Esophagus muscularis mucosa (tissue), 4 donors: ENCODE results near the gene HOXD8.

Source experiments
- CTCF ChIP-seq, 3 experiments: fragments of 200-600 bp in 2 of 3; fragments of 450-650 bp in 1 of 3; sonication (generic) in 2 of 3; IDR thresholded peaks; one replicate each; pipeline ENCODE4 v1.5.1; 2017 to 2019; ENCODE audit warnings: antibody characterized with exemption in 3 of 3, mild to moderate bottlenecking in 2 of 3, moderate library complexity in 1 of 3
- EP300 ChIP-seq: sonication (generic); formaldehyde crosslinking; IDR thresholded peaks from one replicate; pipeline ENCODE4 v1.6.1; 2017; ENCODE audit warnings: antibody characterized with exemption
- POLR2A ChIP-seq: fragments of 450-650 bp; IDR thresholded peaks from one replicate; pipeline ENCODE4 v1.6.1; 2017; ENCODE audit warnings: antibody characterized with exemption, moderate library complexity, mild to moderate bottlenecking, low read depth
- POLR2AphosphoS5 ChIP-seq, 2 donors: sonication (generic); formaldehyde crosslinking; IDR thresholded peaks; one replicate each; pipeline ENCODE4 v1.6.1; 2017; ENCODE audit warnings: antibody characterized with exemption in 2 of 2

- no peak for TF ChIP-seq CTCF (IDR thresholded peaks at IDR 0.05)
- no peak for TF ChIP-seq POLR2A
- TF ChIP-seq POLR2AphosphoS5 (IDR thresholded peaks at IDR 0.05), result no peak
- TF ChIP-seq EP300, result no peak
These were observed 7.3 kb upstream of the HOXD8 start for GRCh38 chr2:176122052-176122682.
